Ureter (tissue), 1 donor: Measurements from ENCODE around the gene SEMA5A. TPM values are rescaled to one million over a fixed set of nuclear protein-coding genes. Genes with fewer than 3 reads are reported as not detected.
"Not testable (repeated sequence)": the region's sequence is repeated elsewhere in the genome, so short reads cannot be mapped to it uniquely, and the experiment has no call there.

Experiments used
- DNase-seq: peaks from one replicate; pipeline ENCODE4 v3.0.0-alpha.2; 2020; ENCODE audit warnings: low spot score
- total RNA-seq: library from RNA; stranded (reverse); gene quantifications from one replicate; pipeline ENCODE4 v1.2.4, GENCODE V29; 2023
- donor health status: DM: yes; HTN: yes; CAD: no.

Gene SEMA5A
- total RNA-seq, 1 donor from 2014 or later = 57.0 TPM

DNA sequence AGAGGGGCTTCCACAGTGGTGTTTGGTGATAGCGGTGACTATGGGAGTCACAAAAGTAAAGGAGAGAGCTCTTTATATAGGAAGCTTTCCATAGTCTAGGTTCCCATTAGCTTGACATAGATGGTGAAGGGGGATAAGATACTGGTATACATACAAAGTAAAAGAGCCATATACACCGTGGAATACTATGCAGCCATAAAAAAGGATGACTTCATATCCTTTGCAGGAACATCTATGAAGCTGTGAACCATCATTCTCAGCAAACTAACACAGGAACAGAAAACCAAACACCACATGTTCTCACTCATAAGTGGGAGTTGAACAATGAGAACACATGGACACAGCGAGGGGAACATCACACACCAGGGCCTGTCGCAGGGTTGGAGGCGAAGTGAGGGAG is 146.1 kb downstream of the SEMA5A start:
- DNase-seq = not testable (repeated sequence)

DNA sequence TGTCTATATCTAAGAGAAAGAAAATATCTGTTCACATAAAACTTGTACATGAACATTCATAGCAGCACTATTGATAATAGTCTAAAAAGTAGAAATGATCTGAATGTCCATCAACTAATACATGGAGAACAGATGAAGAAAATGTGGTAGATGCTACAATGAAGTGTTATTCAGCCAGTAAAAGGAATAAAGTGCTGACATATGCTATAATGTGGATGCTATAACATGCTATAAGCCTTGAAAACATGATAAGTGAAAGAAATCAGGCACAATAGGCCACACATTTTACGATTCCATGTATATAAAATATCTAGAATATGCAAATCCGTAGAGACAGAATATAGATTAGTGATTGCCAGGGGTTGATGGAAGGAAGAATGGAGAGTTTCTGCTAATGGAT is 146.8 kb downstream of the SEMA5A start:
- no peak for DNase-seq

DNA sequence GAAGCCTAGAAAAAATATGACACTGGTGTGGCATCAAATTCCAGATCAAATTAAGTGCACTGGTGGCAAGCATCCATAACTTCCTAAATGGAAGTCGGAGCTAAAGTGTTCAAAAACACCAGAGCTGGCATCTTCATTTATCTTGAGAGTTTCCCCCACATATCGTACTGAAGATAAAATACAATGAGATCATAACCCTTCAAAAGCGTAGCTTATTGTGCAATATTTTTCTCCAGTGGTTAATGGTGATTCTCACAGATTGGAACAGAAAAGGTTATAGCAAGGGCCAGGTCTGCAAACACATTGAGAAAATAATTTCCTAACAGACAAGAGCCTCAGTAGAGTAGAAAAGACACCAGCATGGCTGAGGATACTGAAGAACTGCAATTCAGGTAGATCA is 147.6 kb downstream of the SEMA5A start:
- no peak for DNase-seq

DNA sequence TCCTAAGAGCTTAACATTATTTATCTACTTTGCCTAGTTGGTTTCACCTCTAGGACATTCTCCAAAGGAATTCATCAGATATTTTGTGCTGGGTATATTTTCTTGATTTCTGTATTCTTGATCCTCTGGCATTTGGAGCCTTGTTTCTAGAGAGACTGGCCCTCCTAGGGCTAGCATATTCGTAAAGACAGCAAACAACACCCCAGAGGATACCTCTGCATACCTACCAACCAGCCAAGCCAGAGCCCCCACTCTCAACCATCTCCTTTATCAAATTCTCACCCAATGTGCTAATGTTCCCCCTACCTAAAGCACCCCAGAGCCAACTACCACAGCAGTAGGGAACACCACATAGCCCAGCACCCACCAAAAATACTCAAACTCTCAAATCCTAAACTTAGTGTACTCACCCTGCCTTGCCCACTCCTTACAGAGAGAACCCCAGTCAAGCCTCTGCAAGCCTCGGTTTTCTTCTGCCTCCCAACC is 149.5 kb downstream of the SEMA5A start:
- DNase-seq = no peak

DNA sequence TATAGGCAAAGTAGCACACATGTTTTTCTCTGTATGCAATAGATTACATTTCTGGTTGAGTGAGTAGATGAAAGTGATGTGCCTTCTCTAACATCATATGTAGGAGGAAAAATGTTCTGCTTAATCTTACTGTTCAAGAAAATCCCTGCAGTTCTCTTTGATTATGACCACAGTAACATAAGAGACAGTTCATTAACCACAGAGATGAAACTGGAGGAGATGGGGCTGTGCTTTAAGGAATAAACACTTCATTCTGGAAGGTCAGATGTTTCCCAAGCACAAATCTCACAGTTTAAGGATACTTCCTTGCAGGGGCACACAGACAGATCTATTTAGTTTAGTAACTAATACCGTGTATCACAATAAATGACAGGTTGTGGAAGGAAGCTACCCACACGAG is 150.2 kb downstream of the SEMA5A start:
- DNase-seq = no peak

DNA sequence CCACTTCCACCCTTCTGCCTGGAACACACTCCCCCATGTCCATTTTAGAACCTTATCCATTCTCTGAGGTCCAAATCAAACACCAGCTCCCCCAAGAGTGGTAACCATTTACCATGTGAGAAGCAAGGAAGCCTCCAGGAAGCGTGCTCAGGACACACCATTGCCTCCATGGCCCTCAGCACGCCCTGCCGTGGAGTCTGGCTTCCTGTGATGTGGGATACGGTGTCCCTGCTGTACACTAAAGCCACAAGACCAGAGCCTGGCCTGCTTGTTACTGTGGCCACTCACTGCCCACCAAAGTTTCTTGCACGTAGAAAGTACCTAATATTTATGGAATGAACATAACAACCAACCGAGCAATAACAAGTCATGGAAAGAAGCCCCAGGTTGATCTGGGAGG is 151.7 kb downstream of the SEMA5A start:
- DNase-seq = no peak

DNA sequence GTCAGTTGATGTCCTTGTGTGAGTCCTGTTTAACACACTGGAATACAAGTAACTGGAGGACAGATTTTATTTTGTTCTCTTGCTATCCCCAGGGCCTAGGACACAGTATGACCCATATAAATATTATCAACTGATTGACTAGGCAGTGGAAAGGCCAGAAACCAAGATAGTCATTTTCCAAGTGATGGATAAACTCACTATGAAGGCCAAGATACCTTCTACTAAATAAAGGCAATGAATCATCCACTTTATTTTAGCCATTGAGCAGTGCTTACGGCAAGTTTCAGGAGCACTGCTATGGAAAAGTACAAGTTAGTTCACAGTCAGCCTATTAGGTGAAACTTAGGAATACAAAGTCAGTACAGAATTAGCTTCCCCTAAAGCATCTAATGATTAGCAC is 153.2 kb downstream of the SEMA5A start:
- DNase-seq = no peak

DNA sequence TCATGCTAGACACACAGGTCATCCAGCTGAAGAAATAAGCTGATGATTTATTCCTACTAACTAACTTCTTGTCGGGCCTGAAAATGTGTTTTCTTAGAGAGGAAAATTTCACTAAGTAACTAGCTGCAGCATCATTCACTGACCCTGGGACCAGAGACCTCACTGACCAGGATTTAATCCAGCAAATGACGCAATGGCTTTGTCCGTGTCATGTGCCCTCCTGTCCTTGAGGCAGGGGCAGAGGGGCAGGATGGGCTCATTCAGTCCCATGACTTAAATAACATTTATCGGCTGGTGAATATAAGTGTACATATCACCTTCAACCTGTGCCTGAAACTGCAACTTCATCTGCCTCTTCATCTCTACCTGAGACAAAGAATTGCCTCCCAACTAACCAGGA is 154.8 kb downstream of the SEMA5A start:
- no peak for DNase-seq

DNA sequence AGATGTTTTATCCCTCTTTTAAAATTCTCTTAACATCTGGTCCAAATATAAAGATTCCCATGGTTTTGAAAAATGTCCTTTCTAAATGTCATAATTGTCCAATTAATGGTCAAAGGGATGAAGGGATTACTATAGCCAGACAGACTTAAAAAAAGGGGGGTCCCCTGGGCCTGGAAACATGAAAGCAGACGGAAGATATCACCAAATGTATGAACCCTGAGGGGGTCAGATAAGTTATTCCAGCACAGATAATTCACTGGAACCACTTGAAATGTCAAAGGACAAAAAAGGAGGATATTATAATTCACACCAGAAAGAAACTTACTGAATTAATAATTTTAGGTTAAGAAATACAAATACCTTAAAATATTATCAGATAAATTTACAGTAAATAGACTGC is 155.8 kb downstream of the SEMA5A start:
- no peak for DNase-seq

DNA sequence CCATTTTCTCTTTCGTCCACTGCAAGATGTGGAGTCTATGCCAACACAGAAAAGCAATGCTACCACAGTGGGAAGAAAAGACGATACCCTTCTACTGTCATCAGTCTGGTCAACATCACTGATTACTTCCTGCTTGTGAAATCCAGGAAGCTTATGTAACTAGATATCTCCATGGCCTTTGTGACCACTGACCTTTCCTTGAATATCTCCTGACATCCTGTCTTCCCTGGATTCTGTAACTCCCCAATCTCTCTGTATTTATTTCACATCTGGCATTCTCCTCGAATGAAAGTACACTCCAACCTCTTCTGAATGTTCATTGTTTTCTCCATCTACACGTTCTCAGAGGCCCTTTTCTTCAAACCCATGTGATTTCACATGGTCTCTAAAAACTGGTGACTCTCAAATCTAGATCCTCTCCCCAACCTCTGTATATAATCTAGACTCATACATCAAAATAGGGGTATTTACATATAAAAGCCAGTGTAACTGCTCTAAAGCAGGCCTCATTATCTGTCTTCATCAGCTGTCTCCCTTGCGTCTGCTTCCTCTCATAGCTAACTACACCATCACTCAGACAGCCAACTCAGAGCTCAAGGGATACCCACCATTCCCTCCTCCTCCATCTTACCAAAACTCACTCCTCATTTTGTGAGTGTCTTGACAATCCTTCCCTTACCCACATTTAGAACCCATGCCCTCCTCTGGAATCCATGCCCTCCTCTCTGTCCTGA is 156.8 kb downstream of the SEMA5A start:
- DNase-seq = no peak

DNA sequence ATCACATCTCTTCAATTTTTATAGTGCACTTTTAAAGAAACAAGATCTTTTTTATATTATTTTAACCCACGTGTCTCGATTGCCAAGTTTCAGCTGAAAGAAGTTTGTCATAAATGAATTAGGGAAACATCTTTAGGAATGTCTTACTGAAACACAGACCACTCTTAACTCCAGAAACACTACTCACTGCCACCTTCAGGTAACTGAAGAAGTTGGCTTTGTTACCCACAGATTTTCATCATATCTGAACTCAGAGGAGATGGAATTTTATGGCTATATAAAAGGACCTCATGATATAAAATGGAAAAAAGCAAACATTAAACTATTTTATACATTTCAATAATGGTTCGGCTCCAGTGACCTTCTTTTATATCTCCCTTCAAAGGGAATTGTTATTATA is 158.0 kb downstream of the SEMA5A start:
- no peak for DNase-seq

DNA sequence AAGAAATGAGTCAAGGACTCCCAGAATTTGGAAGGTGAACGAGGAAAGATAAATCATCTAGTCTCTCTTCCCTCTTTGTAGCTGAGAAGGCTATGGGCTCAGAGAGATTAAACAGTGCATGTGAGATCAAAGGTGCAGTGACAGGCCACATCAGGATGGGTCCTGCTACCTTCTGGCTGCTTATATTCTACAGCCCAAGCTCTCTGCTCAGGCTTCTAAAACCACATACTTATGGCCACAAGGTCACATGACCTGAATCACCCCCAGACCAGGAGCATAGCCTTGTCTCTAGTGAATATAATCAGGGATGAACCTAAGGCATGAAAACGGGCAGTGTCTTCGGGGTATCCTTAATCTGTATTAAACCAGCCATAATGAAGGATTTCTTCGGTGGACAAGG is 158.9 kb downstream of the SEMA5A start:
- no peak for DNase-seq

DNA sequence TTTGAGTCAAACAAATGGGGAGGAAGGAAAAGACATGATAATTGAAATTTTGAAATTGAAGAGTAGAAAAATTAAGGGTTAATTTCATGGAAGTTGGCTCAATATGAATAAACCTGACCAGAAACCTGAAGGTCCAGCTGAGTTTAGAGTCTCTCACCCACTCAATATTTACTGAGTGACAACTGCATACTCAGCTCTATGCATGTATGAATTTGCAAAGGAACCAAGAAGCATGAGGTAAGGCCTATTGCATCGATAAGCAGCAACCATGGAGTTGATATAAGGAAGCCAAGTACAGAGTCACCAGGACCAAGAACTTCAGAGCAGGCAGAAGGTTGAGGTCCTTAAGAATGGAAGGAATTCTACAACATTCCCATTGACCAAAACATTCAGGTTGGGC is 163.4 kb downstream of the SEMA5A start:
- no peak for DNase-seq

DNA sequence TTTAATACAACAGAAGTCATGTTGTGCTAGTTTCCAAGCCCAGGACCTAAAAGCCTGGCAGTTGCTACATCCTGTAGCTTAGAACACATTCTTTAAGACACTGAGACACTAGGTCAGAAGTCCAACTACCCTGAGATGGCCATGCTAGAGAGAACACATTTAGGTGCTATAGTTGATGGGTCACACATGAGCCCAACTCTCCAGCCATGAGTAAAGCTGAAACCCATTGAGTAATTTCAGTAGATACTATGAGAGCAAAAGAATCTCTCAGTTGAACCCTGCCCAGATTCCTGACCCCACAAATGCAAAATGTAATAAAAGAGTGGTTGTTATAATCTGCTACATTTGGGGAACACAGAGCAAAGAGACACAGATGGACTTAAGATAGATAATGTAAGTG is 164.4 kb downstream of the SEMA5A start:
- no peak for DNase-seq

DNA sequence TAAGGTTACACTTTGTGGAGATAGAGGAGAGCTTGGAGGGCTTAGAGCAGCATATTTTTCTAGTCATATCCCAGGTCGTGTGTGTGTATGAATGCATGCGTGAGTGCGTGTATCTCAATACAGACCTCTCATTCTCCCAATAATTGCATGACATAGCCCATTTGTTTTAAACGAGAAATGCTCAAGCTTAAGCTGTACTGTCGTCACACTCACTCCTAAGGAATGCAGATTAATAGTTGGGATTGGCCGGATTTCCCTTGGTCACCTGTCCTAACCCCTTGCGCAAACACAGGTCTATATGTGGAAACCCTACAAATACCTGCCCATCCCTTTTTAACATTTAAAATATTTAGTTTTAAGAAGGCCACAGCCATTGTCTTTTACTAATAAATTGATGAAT is 165.8 kb downstream of the SEMA5A start:
- no peak for DNase-seq

DNA sequence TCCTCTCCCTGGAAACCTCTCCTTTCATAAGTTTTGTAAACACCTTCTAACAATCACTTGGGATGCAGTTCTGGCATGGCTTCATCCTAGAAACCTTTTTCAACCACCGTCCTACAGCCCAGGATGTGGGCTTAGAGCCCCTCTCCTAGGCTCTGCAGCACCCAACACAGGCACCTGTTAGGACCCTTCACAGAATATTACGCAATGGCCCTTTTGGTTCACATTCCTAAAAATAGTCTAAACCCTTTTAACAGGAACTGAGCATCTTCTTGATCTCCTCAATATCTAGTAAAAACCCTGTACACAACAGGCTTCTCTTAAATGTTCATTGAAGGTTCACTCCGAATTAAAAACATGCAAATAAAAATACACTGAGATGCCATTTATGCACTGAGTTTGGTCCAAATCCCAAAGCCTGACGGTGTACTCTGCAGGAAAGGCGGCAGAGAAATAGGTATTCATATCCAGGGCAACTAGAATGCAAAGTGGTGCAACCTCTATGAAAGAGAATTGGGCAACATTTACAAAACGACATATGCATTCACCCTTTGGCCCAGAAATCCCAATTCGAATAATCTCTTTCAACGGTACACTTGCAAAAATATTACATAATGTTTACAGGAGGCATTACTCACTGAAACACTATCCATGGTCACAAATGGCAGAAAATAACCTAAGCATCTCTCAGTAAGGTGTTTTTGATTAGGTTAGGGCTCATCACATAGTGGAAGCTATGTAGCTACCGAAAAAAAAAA is 169.3 kb downstream of the SEMA5A start:
- DNase-seq = no peak

DNA sequence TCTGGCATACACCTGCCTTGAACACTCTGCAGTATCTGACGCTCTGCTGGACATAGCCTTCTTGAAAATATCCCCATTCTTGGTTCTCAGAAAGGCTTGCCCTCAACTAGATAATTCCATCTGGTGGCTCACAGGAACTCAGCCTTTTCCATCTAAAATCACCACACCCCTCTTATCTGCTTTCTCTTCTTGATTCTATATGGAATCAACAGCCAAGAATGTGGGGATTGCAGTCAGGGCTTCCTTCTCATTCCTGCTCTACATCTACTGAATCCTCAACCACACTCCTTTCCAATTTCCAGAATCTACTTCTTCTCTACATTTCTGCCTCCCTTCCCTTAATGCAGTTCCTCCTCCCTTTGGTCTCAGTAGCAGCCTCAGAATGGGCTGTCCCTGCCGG is 170.1 kb downstream of the SEMA5A start:
- no peak for DNase-seq

DNA sequence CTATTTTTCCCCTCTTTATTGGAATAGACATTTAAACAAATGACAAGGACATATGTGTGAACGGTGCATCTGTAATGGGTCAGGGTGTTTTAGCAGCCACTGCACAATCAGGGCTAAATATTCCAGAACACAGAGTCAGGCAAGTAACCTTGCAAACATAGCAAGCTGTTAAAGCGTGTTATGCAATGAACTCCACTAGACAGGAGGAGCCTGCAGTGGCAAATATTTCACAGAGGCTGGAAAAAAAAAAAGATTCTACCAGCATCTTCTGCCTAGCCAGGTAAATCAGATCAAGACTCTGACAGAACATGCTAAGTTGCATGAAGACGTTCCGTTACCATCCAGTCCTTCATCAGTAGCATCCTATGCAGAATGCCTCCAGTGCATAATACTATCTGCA is 171.8 kb downstream of the SEMA5A start:
- no peak for DNase-seq

DNA sequence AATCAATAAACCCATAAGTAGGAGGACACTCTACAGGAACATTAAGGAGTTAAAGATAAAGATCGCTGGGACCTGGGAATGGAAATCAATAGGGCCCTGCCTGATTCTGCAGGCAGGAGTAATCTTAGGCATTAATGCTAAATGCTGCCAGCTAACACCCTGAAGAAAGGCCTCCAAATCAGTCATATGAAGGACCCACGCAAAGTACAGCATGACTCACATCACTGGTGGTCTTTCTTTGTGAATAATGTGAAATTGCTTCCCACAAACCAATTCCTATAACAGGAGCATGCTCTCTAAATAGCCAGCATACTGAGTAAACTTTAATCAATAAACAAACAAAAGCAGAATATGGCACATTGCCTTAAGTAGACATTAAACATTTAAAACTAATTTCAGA is 172.3 kb downstream of the SEMA5A start:
- DNase-seq = no peak

DNA sequence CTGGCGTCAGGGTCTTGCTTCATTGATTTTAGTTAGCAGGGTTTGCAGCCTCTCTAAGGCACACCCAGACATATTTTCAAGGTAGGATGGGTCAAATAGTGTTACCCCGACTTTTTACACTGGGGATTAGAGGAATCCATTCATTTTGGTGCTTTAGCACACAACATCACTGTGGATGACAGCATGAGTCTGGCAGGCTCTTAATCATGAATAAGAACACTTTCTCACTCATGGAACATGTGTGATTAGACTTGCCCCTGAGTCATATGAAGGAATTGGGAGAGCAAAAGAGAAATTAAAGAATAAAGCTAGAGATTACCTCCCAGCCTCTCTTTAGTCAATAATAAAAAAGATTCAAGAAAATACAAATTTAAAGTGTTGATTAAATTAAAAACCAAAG is 175.6 kb downstream of the SEMA5A start:
- no peak for DNase-seq

DNA sequence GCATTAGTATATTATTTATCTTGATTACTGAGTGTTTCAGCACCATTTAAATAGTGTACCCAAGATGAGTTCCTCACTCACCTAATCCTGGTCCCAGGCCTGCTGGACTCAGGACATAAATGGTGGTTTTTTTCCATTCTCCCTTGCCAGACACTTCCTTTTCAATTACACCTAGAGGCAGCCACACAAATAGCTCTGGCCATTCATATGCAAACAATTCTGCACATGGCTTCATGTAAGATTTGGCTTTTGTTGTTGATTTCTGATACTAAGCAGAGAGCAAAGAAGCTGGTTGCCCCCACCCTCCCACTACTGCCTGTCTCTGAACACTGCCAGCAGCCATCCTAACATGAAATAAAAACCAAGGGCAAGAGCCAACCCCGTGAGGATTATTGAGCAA is 180.4 kb downstream of the SEMA5A start:
- DNase-seq = no peak

DNA sequence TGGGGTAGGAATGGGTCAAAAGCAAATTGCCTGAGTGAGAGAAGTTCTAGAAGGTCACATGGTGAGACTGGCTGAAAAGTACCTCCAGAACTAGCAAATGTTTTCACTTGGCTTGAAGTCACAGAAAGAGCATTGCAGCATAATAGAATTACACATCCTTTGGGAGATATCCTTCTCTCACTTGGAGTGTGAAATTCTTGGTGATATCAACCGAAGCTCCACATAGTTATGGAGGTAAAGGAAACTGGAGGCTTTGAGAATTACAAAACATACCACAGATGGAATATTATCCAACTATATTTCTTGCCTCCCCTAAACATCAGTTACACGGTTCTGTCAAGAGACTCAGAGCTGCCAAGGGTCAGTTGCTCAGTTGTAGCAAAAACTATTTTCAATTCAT is 182.4 kb downstream of the SEMA5A start:
- DNase-seq = no peak

DNA sequence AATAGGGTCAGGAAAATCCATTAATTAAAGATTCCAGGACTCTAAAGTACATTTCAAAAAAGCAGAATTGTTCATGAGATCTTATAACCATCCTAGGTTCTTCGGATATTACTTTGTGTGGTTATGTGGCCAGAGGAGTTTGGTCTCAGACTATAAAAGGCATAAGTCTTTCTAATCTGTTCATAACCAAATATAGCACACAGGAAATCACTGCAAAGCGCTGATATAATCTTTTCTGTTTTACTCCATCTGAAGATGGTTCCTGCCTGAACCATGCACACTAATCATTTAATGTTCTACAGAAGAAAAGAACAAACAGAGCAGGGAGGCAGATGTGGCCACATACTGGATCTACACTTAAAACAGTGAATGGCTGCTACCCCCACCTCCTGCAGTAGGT is 182.8 kb downstream of the SEMA5A start:
- no peak for DNase-seq

DNA sequence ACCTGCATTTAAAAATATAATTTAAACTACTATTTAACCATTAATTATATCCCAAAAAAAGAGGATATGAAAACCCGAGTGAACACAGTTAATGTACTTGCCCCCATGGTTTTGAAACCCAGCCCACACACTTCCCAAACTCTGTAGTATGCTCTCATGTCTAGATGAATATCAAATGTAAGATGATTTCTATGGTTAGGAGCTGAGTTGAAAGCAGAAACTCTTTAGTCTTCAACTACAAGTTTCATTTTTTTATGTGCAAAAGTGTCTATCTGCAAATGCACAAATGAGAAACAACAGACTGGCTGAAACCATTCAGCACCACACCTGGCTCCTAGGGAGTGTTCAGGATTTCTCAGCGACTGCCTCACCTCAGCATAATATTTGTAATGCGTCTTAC is 183.3 kb downstream of the SEMA5A start:
- DNase-seq = no peak
